Neural progenitor cell (in vitro differentiated cells): ENCODE measurements around the gene GPR107.

Source experiments
- CTCF ChIP-seq: fragments of 200-600 bp; sonication (generic); IDR thresholded peaks from 2 replicates; pipeline ENCODE4 v1.5.1; 2017; ENCODE audit warnings: antibody characterized with exemption, mild to moderate bottlenecking
- EZH2 ChIP-seq: fragments of 200-600 bp; sonication (generic); IDR thresholded peaks from 2 replicates; pipeline ENCODE4 v1.6.1; 2017; ENCODE audit warnings: antibody characterized with exemption, mild to moderate bottlenecking, moderate library complexity

DNA sequence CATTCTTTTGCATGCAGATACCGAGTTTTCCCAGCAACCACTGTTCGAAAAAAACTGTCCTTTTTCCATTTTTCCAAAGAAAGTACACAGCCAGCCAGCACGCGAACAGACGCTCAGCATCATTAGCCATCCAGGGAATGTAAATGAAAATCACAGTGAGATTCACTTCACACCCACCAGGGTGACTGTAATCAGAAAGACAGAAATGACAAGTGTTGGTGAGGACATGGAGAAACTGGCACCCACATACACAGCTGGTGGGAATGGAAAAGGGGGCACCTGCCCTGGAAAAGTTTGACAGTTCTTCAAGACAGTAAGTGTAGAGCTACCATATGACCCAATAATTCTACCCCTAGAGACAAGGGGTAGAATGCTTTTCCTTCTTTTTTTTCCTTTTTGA lies 93.5 kb downstream of the GPR107 start:
- no peak for TF ChIP-seq CTCF
- no peak for TF ChIP-seq EZH2
